Muscle of arm (tissue), 12 donors: Measurements from ENCODE around the gene TATDN3. TPM values are rescaled to one million over a fixed set of nuclear protein-coding genes. Genes with fewer than 3 reads are reported as not detected.

Experiments
- polyA plus RNA-seq, 12 donors: library from polyadenylated mRNA; unstranded; fragments of 120-200 nt; gene quantifications; one replicate each; pipeline ENCODE4 v1.2.1, GENCODE V29; 2013; ENCODE audit not compliant: insufficient read length in 12 of 12

The TATDN3 gene
- polyA plus RNA-seq, 12 donors, result 9.6 to 27.0 (median 11.6) TPM; not detected in 1

Other genes starting within 250 kb of the TATDN3 start
- gene ATF3, start 183.1 kb upstream of the TATDN3 start, polyA plus RNA-seq, result 100 to 1,000 TPM in 1 of 12 donors, 10 to 100 TPM in 10, not detected in 1; 11.9 to 120 (median 48.5) TPM
- 1 to 10 TPM in 8 of 12 donors, under 1 TPM in 2, not detected in 2; 0.64 to 3.3 (median 1.6) TPM for gene BATF3, start 92.1 kb upstream of the TATDN3 start, polyA plus RNA-seq
- gene NSL1, start 117 bp upstream of the TATDN3 start, polyA plus RNA-seq, result 10 to 100 TPM in 11 of 12 donors, not detected in 1; 30.0 to 42.9 (median 33.0) TPM
- under 1 TPM in 5 of 12 donors, not detected in 7; 0.33 to 0.94 (median 0.57) TPM for gene SPATA45, start 55.8 kb downstream of the TATDN3 start, polyA plus RNA-seq
- 10 to 100 TPM in 6 of 12 donors, 1 to 10 TPM in 6; 5.8 to 70.1 (median 9.7) TPM for gene FLVCR1, start 66.4 kb downstream of the TATDN3 start, polyA plus RNA-seq
- 100 to 1,000 TPM in 1 of 12 donors, 10 to 100 TPM in 11; 36.3 to 133 (median 58.0) TPM for gene VASH2, start 158.6 kb downstream of the TATDN3 start, polyA plus RNA-seq
- 100 to 1,000 TPM in 1 of 12 donors, 10 to 100 TPM in 11; 21.9 to 192 (median 35.7) TPM for gene ANGEL2, start 224.0 kb downstream of the TATDN3 start, polyA plus RNA-seq